ENCODE results near the gene INPP5E. TPM values are rescaled to one million over a fixed set of nuclear protein-coding genes. Genes with fewer than 3 reads are reported as not detected.
A peak's percentile ranks its signal among the peaks of the same experiment; 100 is the strongest.

INPP5E gene
- total RNA-seq (10 to 100 TPM in 1 of 4 donors, 1 to 10 TPM in 3; 8.8 to 12.3 (median 9.2) TPM), polyA plus RNA-seq (7.7 TPM)
- long read RNA-seq, donor 1, transcript INPP5E-201 (10 exons, 3,394 nt): major isoform, 21 of 46 reads
- long read RNA-seq, donor 1, partial matches to known transcripts: 15 of 46 reads
- long read RNA-seq, donor 1, other reads (novel, unspliced or antisense): 10 of 46 reads
- long read RNA-seq, donor 2, full-length matches to known transcripts: 17 of 37 reads
- long read RNA-seq, donor 2, partial matches to known transcripts: 4 of 37 reads
- long read RNA-seq, donor 2, other reads (novel, unspliced or antisense): 16 of 37 reads
- long read RNA-seq, donor 3, full-length matches to known transcripts: 4 of 28 reads
- long read RNA-seq, donor 3, partial matches to known transcripts: 20 of 28 reads
- long read RNA-seq, donor 3, other reads (novel, unspliced or antisense): 4 of 28 reads
- long read RNA-seq, donor 4, full-length matches to known transcripts: 12 of 24 reads
- long read RNA-seq, donor 4, partial matches to known transcripts: 4 of 24 reads
- long read RNA-seq, donor 4, other reads (novel, unspliced or antisense): 8 of 24 reads

GRCh38 chr9:136439481-136440408 is at the start of gene INPP5E:
INPP5E (minus strand) TSS chr9:136439845; CDS start chr9:136439419, 426 bp downstream.
- ATAC-seq: peak; percentile 82 to 86
- peaks cover 6% of the 10 kb centered on the region for H3K4me1 ChIP-seq (ENCODE audit: control insufficient read depth, insufficient read depth, low read length)

GRCh38 chr9:136488247-136489214 is 48.9 kb upstream of the INPP5E start:
- peak in 1 of 2 donors; percentile 11 for ATAC-seq
- H3K27me3 ChIP-seq (ENCODE audit: control insufficient read depth, insufficient read depth): no peaks in the 10 kb centered on the region
- DNase-seq: peak; percentile 64 to 87 (median 87)
- peaks cover 4% of the 10 kb centered on the region for H3K4me1 ChIP-seq (ENCODE audit: control insufficient read depth, insufficient read depth, low read length)
- WGBS: 28% methylated on average over 22 of the region's 22 CpGs
- no peak overlapping the region for H3K27ac ChIP-seq (ENCODE audit: low read length)
- no peak overlapping the region for H3K4me3 ChIP-seq (ENCODE audit: low read length)
- intact Hi-C loops (cut with DNase I): loop anchor here in 2 of 4 donors (2.0 to 5.0 kb wide), 2 partner anchors 142 to 204 kb away; no protein-coding TSS in a partner anchor
- no peaks in the 10 kb centered on the region for H3K9me3 ChIP-seq (ENCODE audit: control insufficient read depth, low read length)

More at GRCh38 chr9:136439481-136440408, at the start of gene INPP5E:
- peak; percentile 75 to 93 (median 91) for DNase-seq
- Histone ChIP-seq H3K27me3 (ENCODE audit: control insufficient read depth, insufficient read depth) (no peaks in the 10 kb centered on the region), H3K9me3 (ENCODE audit: control insufficient read depth, low read length) (no peaks in the 10 kb centered on the region), H3K4me3 (ENCODE audit: low read length) (peak within 1 kb of the TSS; percentile 81), H3K27ac (ENCODE audit: low read length) (peak within 1 kb of the TSS; percentile 65)
- WGBS: 5% methylated on average over 90 of the region's 90 CpGs
- intact Hi-C loops (cut with DNase I): no loop called here

- DNase-seq (peak in 2 of 3 donors; percentile 30 to 36), ATAC-seq (no peak)
- Histone ChIP-seq H3K4me1 (ENCODE audit: control insufficient read depth, insufficient read depth, low read length) (peaks cover 4% of the 10 kb centered on the region), H3K4me3 (ENCODE audit: low read length) (no peak overlapping the region), H3K9me3 (ENCODE audit: control insufficient read depth, low read length) (no peaks in the 10 kb centered on the region), H3K27ac (ENCODE audit: low read length) (no peak overlapping the region), H3K27me3 (ENCODE audit: control insufficient read depth, insufficient read depth) (no peaks in the 10 kb centered on the region)
- intact Hi-C loops (cut with DNase I): loop anchor here in 3 of 4 donors (2.0 to 5.0 kb wide), 2 partner anchors 143 to 205 kb away; no protein-coding TSS in a partner anchor
- WGBS: 88% methylated on average over 7 of the region's 7 CpGs
Measured at GRCh38 chr9:136487672-136488071, 48.0 kb upstream of the INPP5E start.

- Histone ChIP-seq H3K4me1 (ENCODE audit: control insufficient read depth, insufficient read depth, low read length) (peaks cover 4% of the 10 kb centered on the region), H3K9me3 (ENCODE audit: control insufficient read depth, low read length) (no peaks in the 10 kb centered on the region), H3K4me3 (ENCODE audit: low read length) (no peak overlapping the region), H3K27me3 (ENCODE audit: control insufficient read depth, insufficient read depth) (no peaks in the 10 kb centered on the region), H3K27ac (ENCODE audit: low read length) (no peak overlapping the region)
- WGBS: 94% methylated on average over 18 of the region's 18 CpGs
- intact Hi-C loops (cut with DNase I): loop anchor here in 2 of 4 donors (2.0 to 5.0 kb wide), 2 partner anchors 144 to 205 kb away; no protein-coding TSS in a partner anchor
- ATAC-seq: no peak
- peak in 2 of 3 donors; percentile 52 to 53 for DNase-seq
Measured at GRCh38 chr9:136486823-136487620, 47.4 kb upstream of the INPP5E start.

- H3K4me1 ChIP-seq (ENCODE audit: control insufficient read depth, insufficient read depth, low read length): peaks cover 4% of the 10 kb centered on the region
- WGBS: 95% methylated on average over 7 of the region's 7 CpGs
- peak in 2 of 3 donors; percentile 37 to 53 for DNase-seq
- H3K4me3 ChIP-seq (ENCODE audit: low read length): no peak overlapping the region
- H3K27me3 ChIP-seq (ENCODE audit: control insufficient read depth, insufficient read depth): no peaks in the 10 kb centered on the region
- H3K27ac ChIP-seq (ENCODE audit: low read length): no peak overlapping the region
- intact Hi-C loops (cut with DNase I): loop anchor here in 2 of 4 donors (2.0 to 5.0 kb wide), 2 partner anchors 145 to 206 kb away; no protein-coding TSS in a partner anchor
- ATAC-seq: no peak
- H3K9me3 ChIP-seq (ENCODE audit: control insufficient read depth, low read length): no peaks in the 10 kb centered on the region
Measured at GRCh38 chr9:136486131-136486530, 46.5 kb upstream of the INPP5E start.

GRCh38 chr9:136485049-136486045 is 45.7 kb upstream of the INPP5E start:
- peak; percentile 80 to 93 (median 92) for DNase-seq
- intact Hi-C loops (cut with DNase I): loop anchor here in 3 of 4 donors (2.0 to 5.0 kb wide), 2 partner anchors 145 to 207 kb away; no protein-coding TSS in a partner anchor
- no peaks in the 10 kb centered on the region for H3K9me3 ChIP-seq (ENCODE audit: control insufficient read depth, low read length)
- no peaks in the 10 kb centered on the region for H3K27me3 ChIP-seq (ENCODE audit: control insufficient read depth, insufficient read depth)
- peaks cover 4% of the 10 kb centered on the region for H3K4me1 ChIP-seq (ENCODE audit: control insufficient read depth, insufficient read depth, low read length)
- 44% methylated on average over 21 of the region's 21 CpGs for WGBS
- ATAC-seq: peak; percentile 10 to 19
- H3K4me3 ChIP-seq (ENCODE audit: low read length): no peak overlapping the region
- no peak overlapping the region for H3K27ac ChIP-seq (ENCODE audit: low read length)

- 40% methylated on average over 59 of the region's 59 CpGs for WGBS
- DNase-seq: peak in 2 of 3 donors; percentile 75 to 78
- no peak overlapping the region for H3K27ac ChIP-seq (ENCODE audit: low read length)
- H3K4me3 ChIP-seq (ENCODE audit: low read length): peak overlapping the region; percentile 4
- no peaks in the 10 kb centered on the region for H3K27me3 ChIP-seq (ENCODE audit: control insufficient read depth, insufficient read depth)
- no peaks in the 10 kb centered on the region for H3K9me3 ChIP-seq (ENCODE audit: control insufficient read depth, low read length)
- ATAC-seq: peak; percentile 1
- intact Hi-C loops (cut with DNase I): loop anchor here in 2 of 4 donors (2.0 to 5.0 kb wide), 2 partner anchors 146 to 208 kb away; no protein-coding TSS in a partner anchor
- peaks cover 4% of the 10 kb centered on the region for H3K4me1 ChIP-seq (ENCODE audit: control insufficient read depth, insufficient read depth, low read length)
Measured at GRCh38 chr9:136484153-136485048, 44.8 kb upstream of the INPP5E start.

All from right cardiac atrium (tissue), 5 donors.